ENCODE measurements around the gene C4orf50.

DNA sequence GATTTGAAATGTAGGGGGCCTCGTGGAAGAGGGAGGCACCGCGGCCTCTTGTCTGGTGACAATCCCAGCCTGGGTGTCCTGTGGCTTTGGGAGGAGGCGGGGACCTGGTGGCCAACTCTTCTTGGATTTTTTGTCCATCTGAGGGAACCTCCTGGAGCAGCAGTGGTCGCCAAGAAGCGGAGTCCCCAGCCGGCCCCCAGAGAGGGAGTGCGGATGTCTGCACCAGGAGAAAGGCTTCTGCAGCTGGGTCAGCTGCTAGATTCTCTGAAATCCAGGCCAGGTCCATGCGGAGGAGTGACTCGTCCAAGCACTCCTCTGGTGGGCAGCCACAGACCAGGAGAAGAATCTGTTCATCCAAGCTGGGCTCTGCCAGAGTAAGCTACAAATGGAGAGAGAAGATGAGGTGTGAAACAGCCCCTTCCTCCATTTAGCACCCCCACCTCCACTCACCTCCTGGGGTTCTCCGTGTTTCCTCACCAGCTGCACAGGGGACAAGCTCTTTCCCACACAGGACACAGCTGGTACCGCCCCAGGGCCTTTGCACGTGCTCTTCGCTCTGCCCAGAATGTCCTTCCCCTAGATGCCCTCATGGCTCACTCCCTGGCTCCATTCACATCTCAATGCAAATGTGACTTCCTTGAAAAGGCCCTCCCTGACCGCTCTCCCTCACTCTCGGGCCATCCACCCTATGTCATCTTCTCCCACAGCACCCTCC, 27.6 kb downstream of the C4orf50 start:
- TF ChIP-seq, protein P1, sequence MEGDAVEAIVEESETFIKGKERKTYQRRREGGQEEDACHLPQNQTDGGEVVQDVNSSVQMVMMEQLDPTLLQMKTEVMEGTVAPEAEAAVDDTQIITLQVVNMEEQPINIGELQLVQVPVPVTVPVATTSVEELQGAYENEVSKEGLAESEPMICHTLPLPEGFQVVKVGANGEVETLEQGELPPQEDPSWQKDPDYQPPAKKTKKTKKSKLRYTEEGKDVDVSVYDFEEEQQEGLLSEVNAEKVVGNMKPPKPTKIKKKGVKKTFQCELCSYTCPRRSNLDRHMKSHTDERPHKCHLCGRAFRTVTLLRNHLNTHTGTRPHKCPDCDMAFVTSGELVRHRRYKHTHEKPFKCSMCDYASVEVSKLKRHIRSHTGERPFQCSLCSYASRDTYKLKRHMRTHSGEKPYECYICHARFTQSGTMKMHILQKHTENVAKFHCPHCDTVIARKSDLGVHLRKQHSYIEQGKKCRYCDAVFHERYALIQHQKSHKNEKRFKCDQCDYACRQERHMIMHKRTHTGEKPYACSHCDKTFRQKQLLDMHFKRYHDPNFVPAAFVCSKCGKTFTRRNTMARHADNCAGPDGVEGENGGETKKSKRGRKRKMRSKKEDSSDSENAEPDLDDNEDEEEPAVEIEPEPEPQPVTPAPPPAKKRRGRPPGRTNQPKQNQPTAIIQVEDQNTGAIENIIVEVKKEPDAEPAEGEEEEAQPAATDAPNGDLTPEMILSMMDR (IDR thresholded peaks at IDR 0.05; ENCODE audit: poor library complexity, severe bottlenecking): no peak
- TF ChIP-seq POLR2AphosphoS5 (IDR thresholded peaks at IDR 0.05): no peak
- TF ChIP-seq EZH2 (IDR thresholded peaks at IDR 0.05; ENCODE audit: borderline replicate concordance, insufficient read depth, low read length, poor library complexity, severe bottlenecking): no peak
- TF ChIP-seq EP300 (conservative IDR thresholded peaks at IDR 0.05; ENCODE audit: poor library complexity, severe bottlenecking): no peak
- TF ChIP-seq, protein P2, sequence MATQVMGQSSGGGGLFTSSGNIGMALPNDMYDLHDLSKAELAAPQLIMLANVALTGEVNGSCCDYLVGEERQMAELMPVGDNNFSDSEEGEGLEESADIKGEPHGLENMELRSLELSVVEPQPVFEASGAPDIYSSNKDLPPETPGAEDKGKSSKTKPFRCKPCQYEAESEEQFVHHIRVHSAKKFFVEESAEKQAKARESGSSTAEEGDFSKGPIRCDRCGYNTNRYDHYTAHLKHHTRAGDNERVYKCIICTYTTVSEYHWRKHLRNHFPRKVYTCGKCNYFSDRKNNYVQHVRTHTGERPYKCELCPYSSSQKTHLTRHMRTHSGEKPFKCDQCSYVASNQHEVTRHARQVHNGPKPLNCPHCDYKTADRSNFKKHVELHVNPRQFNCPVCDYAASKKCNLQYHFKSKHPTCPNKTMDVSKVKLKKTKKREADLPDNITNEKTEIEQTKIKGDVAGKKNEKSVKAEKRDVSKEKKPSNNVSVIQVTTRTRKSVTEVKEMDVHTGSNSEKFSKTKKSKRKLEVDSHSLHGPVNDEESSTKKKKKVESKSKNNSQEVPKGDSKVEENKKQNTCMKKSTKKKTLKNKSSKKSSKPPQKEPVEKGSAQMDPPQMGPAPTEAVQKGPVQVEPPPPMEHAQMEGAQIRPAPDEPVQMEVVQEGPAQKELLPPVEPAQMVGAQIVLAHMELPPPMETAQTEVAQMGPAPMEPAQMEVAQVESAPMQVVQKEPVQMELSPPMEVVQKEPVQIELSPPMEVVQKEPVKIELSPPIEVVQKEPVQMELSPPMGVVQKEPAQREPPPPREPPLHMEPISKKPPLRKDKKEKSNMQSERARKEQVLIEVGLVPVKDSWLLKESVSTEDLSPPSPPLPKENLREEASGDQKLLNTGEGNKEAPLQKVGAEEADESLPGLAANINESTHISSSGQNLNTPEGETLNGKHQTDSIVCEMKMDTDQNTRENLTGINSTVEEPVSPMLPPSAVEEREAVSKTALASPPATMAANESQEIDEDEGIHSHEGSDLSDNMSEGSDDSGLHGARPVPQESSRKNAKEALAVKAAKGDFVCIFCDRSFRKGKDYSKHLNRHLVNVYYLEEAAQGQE (IDR thresholded peaks at IDR 0.05; ENCODE audit: borderline replicate concordance): no peak
- TF ChIP-seq SMC3 (conservative IDR thresholded peaks at IDR 0.05; ENCODE audit: poor library complexity): no peak
- no peak for TF ChIP-seq TAF1 (IDR thresholded peaks at IDR 0.05; ENCODE audit: low read depth)
- TF ChIP-seq RAD21 (conservative IDR thresholded peaks at IDR 0.05): no peak
- no peak for TF ChIP-seq MXI1 (conservative IDR thresholded peaks at IDR 0.05; ENCODE audit: poor library complexity, severe bottlenecking)
